Measurements from ENCODE around the gene TTC33. TPM values are rescaled to one million over a fixed set of nuclear protein-coding genes. Genes with fewer than 3 reads are reported as not detected.

TTC33 gene
- total RNA-seq, 1 donor from 2014 or later: 7.0 TPM

DNA sequence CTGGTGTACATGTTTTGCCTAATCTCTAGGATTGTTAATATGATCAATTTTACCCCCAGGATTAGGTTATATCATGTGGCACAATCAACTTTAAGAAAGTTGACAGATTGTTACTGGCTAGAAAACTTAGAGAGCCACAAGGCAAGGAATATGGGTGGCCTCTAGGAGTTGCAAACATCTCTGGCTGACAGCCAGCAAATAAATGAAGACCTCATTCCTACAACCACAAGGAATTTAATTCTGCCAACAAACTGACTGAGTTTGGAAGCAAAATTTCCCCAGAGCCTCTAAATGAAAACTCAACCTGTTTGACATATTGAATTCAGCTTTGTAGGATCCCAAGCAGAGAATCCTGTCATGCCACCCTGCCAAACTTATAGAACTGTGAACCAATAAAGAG lies 272.4 kb downstream of the TTC33 start:
- DNase-seq (ENCODE audit: low spot score in 2 of 2): no peak
- Histone ChIP-seq H3K27ac (no peak overlapping the region), H3K36me3 (no peaks in the 10 kb centered on the region), H3K9me3 (no peaks in the 10 kb centered on the region), H3K27me3 (no peaks in the 10 kb centered on the region), H3K4me3 (no peak overlapping the region), H3K4me1 (no peaks in the 10 kb centered on the region)
- intact Hi-C loops (cut with DNase I): no loop called here
- TF ChIP-seq, protein P1, sequence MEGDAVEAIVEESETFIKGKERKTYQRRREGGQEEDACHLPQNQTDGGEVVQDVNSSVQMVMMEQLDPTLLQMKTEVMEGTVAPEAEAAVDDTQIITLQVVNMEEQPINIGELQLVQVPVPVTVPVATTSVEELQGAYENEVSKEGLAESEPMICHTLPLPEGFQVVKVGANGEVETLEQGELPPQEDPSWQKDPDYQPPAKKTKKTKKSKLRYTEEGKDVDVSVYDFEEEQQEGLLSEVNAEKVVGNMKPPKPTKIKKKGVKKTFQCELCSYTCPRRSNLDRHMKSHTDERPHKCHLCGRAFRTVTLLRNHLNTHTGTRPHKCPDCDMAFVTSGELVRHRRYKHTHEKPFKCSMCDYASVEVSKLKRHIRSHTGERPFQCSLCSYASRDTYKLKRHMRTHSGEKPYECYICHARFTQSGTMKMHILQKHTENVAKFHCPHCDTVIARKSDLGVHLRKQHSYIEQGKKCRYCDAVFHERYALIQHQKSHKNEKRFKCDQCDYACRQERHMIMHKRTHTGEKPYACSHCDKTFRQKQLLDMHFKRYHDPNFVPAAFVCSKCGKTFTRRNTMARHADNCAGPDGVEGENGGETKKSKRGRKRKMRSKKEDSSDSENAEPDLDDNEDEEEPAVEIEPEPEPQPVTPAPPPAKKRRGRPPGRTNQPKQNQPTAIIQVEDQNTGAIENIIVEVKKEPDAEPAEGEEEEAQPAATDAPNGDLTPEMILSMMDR (IDR thresholded peaks at IDR 0.05): no peak

DNA sequence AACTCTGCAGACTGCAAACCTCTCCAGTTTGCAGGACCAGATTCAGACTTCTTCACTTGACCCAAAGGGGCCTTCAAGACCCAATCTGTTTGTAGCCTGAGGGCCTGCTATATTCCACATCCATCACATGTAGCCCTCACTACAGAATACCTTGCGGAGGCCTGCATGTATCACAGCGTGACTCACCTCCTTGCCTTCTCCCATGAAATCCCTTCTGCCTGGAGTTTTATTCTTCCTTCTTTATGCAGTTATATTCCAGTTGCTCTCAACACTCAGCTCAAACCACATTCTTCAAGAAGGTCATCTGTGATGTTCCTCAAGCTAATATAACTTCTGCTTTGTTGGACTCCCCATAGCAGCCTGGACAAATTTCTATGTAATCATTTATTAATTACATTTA lies 274.5 kb downstream of the TTC33 start:
- TF ChIP-seq, protein P1 (IDR thresholded peaks at IDR 0.05): no peak

DNA sequence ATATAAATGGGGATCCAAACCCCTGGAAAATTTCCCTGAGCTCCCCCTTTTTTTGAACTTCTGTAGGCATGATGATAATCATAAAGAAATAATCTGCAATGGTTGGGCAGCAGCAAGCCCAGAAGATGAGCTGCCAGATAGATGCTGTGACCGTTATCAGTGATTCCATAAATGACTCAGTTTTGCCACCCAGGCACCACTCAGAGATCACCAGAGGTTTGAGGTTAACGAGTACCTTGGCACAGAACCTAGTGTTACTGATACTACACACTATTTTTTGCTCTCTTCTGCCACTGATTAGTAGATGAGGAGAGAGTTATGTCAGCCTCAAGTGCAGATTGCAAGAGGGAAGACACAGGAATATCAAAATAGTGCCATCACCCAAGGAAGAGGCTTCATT lies 275.4 kb downstream of the TTC33 start:
- no peaks in the 10 kb centered on the region for H3K36me3 ChIP-seq
- peaks cover 0 to 3% of the 10 kb centered on the region in 2 donors for H3K4me1 ChIP-seq
- H3K27me3 ChIP-seq: no peaks in the 10 kb centered on the region
- intact Hi-C loops (cut with DNase I): no loop called here
- no peak overlapping the region for H3K27ac ChIP-seq
- no peak overlapping the region for H3K4me3 ChIP-seq
- TF ChIP-seq, protein P1 (IDR thresholded peaks at IDR 0.05): no peak
- no peak for DNase-seq (ENCODE audit: low spot score in 2 of 2)
- no peaks in the 10 kb centered on the region for H3K9me3 ChIP-seq

More for the DNA sequence above, 274.5 kb downstream of the TTC33 start:
- Histone ChIP-seq H3K36me3 (no peaks in the 10 kb centered on the region), H3K9me3 (no peaks in the 10 kb centered on the region), H3K4me3 (no peak overlapping the region), H3K4me1 (peaks cover 0 to 3% of the 10 kb centered on the region in 2 donors), H3K27ac (no peak overlapping the region), H3K27me3 (no peaks in the 10 kb centered on the region)
- intact Hi-C loops (cut with DNase I): no loop called here
- DNase-seq (ENCODE audit: low spot score in 2 of 2): no peak

DNA sequence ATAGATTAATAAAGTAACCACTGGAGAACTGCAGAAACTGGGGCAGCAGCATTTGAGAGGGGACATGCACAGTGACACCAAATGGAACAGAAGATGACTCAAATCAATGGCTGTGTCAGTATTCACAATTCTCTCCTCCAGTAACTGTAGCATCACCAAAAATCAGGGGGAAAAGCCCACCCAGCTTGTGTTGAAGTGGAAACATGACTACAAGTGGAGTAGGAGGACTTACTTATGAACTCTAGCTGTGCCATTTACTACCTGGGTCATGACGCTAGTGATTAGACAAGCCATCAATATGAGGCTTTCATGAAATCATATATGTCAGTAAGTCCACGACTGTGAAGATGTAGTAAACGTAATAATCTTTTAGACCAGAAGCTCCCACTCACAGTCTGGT lies 275.8 kb downstream of the TTC33 start:
- Histone ChIP-seq H3K36me3 (no peaks in the 10 kb centered on the region), H3K4me3 (no peak overlapping the region), H3K27me3 (no peaks in the 10 kb centered on the region), H3K4me1 (peaks cover 0 to 3% of the 10 kb centered on the region in 2 donors), H3K27ac (no peak overlapping the region), H3K9me3 (no peaks in the 10 kb centered on the region)
- intact Hi-C loops (cut with DNase I): no loop called here
- TF ChIP-seq, protein P1 (IDR thresholded peaks at IDR 0.05): no peak
- DNase-seq (ENCODE audit: low spot score in 2 of 2): no peak

DNA sequence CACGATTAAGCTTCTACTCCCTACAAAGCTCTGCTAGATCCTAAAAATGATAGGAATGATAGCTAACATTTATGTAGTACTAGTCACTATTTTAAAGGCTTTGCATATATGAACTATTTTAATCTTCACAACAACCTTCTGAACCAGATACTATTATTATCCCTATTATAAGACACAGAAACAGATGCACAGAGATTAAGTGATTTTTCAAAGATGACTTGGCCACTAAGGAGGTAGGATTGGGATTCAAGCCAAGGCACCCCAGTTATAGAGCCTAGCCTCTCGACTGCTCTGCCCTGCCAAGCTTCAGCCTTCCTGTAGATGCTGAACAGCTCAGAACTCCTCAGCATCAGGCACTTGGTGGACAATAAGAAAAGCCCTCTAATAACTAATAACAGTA lies 277.0 kb downstream of the TTC33 start:
- Histone ChIP-seq H3K27ac (no peak overlapping the region), H3K4me3 (no peak overlapping the region), H3K27me3 (no peaks in the 10 kb centered on the region), H3K36me3 (no peaks in the 10 kb centered on the region), H3K4me1 (peaks cover 0 to 3% of the 10 kb centered on the region in 2 donors), H3K9me3 (no peaks in the 10 kb centered on the region)
- no peak for DNase-seq (ENCODE audit: low spot score in 2 of 2)
- intact Hi-C loops (cut with DNase I): no loop called here
- TF ChIP-seq, protein P1 (IDR thresholded peaks at IDR 0.05): no peak
